BLaER1 (cell line): Measurements from ENCODE around the gene ALKBH7.
"Not testable (repeated sequence)": the region's sequence is repeated elsewhere in the genome, so short reads cannot be mapped to it uniquely, and the experiment has no call there.

Experiments
- H3K27ac ChIP-seq: shearing (Covaris generic); formaldehyde crosslinking; 2 replicates; pipeline ENCODE4 v1.8.1; 2022
- H3K27me3 ChIP-seq: shearing (Covaris generic); formaldehyde crosslinking; 2 replicates; pipeline ENCODE4 v1.8.1; 2022
- H3K36me3 ChIP-seq: shearing (Covaris generic); formaldehyde crosslinking; 2 replicates; pipeline ENCODE4 v1.8.1; 2022
- H3K4me1 ChIP-seq: shearing (Covaris generic); formaldehyde crosslinking; 2 replicates; pipeline ENCODE4 v1.8.1; 2022
- H3K4me2 ChIP-seq: shearing (Covaris generic); formaldehyde crosslinking; 2 replicates; pipeline ENCODE4 v1.8.1; 2022
- H3K4me3 ChIP-seq: shearing (Covaris generic); formaldehyde crosslinking; 2 replicates; pipeline ENCODE4 v1.8.1; 2022
- H3K9ac ChIP-seq: shearing (Covaris generic); formaldehyde crosslinking; 2 replicates; pipeline ENCODE4 v1.8.1; 2022
- H3K9me3 ChIP-seq: shearing (Covaris generic); formaldehyde crosslinking; 2 replicates; pipeline ENCODE4 v1.8.1; 2022
- H4K20me1 ChIP-seq: shearing (Covaris generic); formaldehyde crosslinking; 2 replicates; pipeline ENCODE4 v1.8.1; 2022
- Cebpa-rat ChIP-seq: shearing (Covaris generic); IDR thresholded peaks from 2 replicates; pipeline ENCODE4 v1.8.1; 2022

Gene ALKBH7, protein sequence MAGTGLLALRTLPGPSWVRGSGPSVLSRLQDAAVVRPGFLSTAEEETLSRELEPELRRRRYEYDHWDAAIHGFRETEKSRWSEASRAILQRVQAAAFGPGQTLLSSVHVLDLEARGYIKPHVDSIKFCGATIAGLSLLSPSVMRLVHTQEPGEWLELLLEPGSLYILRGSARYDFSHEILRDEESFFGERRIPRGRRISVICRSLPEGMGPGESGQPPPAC

DNA sequence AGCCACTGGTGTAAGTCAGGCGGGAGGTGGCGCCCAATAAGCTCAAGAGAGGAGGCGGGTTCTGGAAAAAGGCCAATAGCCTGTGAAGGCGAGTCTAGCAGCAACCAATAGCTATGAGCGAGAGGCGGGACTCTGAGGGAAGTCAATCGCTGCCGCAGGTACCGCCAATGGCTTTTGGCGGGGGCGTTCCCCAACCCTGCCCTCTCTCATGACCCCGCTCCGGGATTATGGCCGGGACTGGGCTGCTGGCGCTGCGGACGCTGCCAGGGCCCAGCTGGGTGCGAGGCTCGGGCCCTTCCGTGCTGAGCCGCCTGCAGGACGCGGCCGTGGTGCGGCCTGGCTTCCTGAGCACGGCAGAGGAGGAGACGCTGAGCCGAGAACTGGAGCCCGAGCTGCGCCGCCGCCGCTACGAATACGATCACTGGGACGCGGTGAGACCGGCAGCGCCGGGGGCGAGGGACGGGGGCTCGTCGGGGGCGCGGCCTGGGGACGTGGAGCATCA, at the start of gene ALKBH7:
Gene ALKBH7 (plus strand): TSS at position 201 of the 502 bp plus-strand sequence. CDS start 27 bp downstream, at position 228.
- H3K9ac ChIP-seq, result peak within 1 kb of the TSS; percentile 88
- H3K4me2 ChIP-seq, result peak within 1 kb of the TSS; percentile 89
- peaks cover 52% of the 10 kb centered on the region for H3K36me3 ChIP-seq
- H3K4me1 ChIP-seq, result peaks cover 14% of the 10 kb centered on the region
- H4K20me1 ChIP-seq, result peaks cover 9% of the 10 kb centered on the region; the same call in 1 of the 2 replicates
- H3K27ac ChIP-seq, result peak within 1 kb of the TSS; percentile 86
- TF ChIP-seq Cebpa-rat, result no peak
- no peaks in the 10 kb centered on the region for H3K27me3 ChIP-seq
- peak within 1 kb of the TSS; percentile 83 for H3K4me3 ChIP-seq
- no peaks in the 10 kb centered on the region for H3K9me3 ChIP-seq

DNA sequence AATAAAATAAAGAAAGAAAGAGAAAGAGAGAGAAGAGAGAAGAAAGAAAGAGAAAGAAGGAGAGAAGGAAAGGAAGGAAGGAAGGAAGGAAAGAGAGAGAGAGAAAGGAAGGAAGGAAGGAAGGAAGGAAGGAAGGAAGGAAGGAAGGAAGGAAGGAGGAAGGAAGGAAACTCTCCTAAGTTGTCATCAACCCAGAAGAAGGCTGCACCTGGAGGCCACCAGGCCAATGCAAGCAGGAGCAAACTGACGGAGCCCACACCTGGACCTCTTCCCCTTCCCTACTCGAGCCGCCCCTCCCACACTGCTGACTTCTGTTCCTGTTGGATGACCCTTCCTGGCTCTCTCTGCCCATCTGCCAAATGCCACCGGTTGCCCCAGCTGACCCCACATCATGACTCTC, 47.8 kb upstream of the ALKBH7 start:
- Histone ChIP-seq H3K4me1 (peaks cover 7% of the 10 kb centered on the region), H3K27ac (peak overlapping the region; percentile 35; the same call in 1 of the 2 replicates)
- no peak for TF ChIP-seq Cebpa-rat

DNA sequence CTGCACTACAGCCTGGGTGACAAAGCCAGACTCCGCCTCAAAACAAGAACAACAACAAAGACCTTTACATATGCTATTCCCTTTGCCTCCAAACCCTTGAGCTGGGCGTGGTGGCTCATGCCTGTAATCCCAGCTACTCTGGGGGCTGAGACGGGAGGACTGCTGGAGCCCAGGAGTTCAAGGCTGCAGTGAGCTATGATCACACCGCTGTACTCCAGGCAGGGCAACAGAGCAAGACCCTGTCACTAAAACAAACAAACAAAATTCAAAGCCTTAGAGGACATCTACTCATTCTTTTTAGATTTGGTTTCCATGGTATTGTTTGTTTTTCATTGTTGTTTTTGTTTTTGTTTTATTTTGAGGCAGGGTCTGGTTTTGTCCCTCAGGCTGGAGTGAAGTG, 47.0 kb upstream of the ALKBH7 start:
- peaks cover 12% of the 10 kb centered on the region; the same call in 1 of the 2 replicates for H3K9me3 ChIP-seq
- H4K20me1 ChIP-seq, result no peaks in the 10 kb centered on the region
- peaks cover 7% of the 10 kb centered on the region for H3K4me1 ChIP-seq
- no peak overlapping the region for H3K9ac ChIP-seq
- TF ChIP-seq Cebpa-rat, result no peak
- H3K27ac ChIP-seq, result no peak overlapping the region
- no peak overlapping the region for H3K4me3 ChIP-seq
- H3K4me2 ChIP-seq, result no peak overlapping the region
- H3K36me3 ChIP-seq, result no peaks in the 10 kb centered on the region
- no peaks in the 10 kb centered on the region for H3K27me3 ChIP-seq

More for the DNA sequence above, 47.8 kb upstream of the ALKBH7 start:
- no peaks in the 10 kb centered on the region for H4K20me1 ChIP-seq
- 0 out of 2 replicates have a peak overlapping the region, but pooled peaks have one; percentile 3 for H3K4me2 ChIP-seq
- H3K4me3 ChIP-seq, result no peak overlapping the region
- H3K36me3 ChIP-seq, result no peaks in the 10 kb centered on the region
- H3K9ac ChIP-seq, result no peak overlapping the region
- no peaks in the 10 kb centered on the region for H3K27me3 ChIP-seq
- H3K9me3 ChIP-seq, result peaks cover 12% of the 10 kb centered on the region; the same call in 1 of the 2 replicates

DNA sequence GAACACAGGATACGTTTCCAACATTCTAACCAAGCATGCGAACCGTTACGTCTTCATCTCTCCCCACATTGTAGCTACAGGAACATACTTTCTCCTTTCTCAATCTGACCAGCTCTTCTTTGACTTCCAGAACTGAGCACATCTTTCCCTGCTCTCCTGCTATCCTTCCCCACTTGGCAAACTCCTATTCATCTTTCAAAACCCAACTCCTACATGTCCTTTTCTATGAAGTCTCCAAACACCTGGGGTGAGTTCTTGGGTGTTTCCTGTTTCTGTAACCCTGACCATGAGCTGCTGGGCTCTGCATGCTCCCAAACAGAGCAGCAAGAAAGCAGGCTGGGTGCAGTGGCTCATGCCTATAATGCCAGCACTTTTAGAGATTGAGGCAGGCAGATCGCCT, 45.8 kb upstream of the ALKBH7 start:
- no peak overlapping the region for H3K9ac ChIP-seq
- H3K27me3 ChIP-seq, result no peaks in the 10 kb centered on the region

DNA sequence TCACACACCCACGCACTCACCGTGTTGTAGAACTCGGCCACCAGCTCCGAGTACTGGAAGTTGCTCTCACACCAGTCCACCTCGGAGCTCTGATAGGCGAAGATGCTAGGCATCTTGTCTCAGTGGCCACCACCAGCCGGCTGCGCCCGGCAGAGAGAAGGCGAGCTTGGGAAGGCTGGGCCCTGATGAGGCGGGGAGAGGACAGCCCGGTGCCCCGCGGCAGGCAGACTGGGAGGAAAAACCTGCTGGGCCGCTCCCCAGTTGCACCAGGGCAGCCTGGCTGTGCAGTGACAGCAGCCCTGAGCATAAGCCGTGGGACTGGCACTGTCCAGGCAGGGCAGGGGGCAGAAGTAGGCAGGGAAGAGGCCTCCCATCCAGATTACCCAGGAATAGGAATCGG, 39.2 kb upstream of the ALKBH7 start, which contains the start of gene ACER1:
Gene ACER1 (minus strand): TSS at position 174 of the 400 bp plus-strand sequence. CDS start 61 bp downstream, at position 113.
- H3K36me3 ChIP-seq, result no peaks in the 10 kb centered on the region
- H3K4me2 ChIP-seq, result no peak within 1 kb of the TSS
- no peak within 1 kb of the TSS for H3K4me3 ChIP-seq
- H4K20me1 ChIP-seq, result no peaks in the 10 kb centered on the region
- no peaks in the 10 kb centered on the region for H3K9me3 ChIP-seq
- no peak for TF ChIP-seq Cebpa-rat
- H3K27me3 ChIP-seq, result no peaks in the 10 kb centered on the region
- no peak within 1 kb of the TSS for H3K27ac ChIP-seq
- no peak within 1 kb of the TSS for H3K9ac ChIP-seq
- H3K4me1 ChIP-seq, result no peaks in the 10 kb centered on the region

More for the DNA sequence above, 45.8 kb upstream of the ALKBH7 start:
- H3K4me1 ChIP-seq, result peaks cover 7% of the 10 kb centered on the region
- H3K36me3 ChIP-seq, result no peaks in the 10 kb centered on the region
- H3K4me3 ChIP-seq, result no peak overlapping the region
- H3K9me3 ChIP-seq, result peaks cover 12% of the 10 kb centered on the region; the same call in 1 of the 2 replicates
- TF ChIP-seq Cebpa-rat, result no peak
- no peak overlapping the region for H3K27ac ChIP-seq
- H4K20me1 ChIP-seq, result no peaks in the 10 kb centered on the region
- no peak overlapping the region for H3K4me2 ChIP-seq

DNA sequence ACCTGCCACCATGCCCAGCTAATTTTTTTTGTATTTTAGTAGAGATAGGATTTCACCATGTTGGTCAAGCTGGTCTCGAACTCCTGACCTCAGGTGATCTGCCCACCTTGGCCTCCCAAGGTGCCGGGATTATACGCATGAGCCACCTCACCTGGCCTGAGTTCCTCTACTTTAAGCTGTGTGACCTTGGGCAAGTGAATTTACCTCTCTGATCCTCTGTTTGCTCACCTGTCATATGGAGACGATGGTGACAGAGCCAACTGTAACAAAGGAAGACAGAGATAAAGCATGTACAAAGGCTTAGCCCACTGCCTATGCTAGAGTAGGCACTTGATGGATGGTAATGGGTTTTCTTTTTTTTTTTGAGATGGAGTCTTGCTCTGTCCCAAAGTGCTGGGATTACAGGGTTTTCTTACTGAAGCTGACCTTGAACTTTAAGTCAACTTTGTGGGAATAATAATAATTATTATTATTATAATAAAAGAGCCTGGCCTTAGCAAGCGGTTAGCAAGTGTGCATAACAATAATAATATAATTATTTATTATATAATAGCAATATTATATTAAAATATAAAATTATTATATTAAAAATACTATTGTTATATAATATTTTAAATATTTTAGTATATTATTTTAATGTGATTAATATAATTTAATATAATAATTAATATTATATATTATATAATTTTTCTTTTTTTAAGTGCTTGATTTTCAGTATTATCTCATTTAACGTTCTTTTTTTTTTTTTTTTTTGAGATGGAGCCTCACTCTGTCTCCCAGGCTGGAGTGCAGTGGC, 37.9 kb upstream of the ALKBH7 start:
- Histone ChIP-seq H4K20me1 (no peaks in the 10 kb centered on the region), H3K4me1 (no peaks in the 10 kb centered on the region; the same call in 1 of the 2 replicates), H3K27me3 (no peaks in the 10 kb centered on the region), H3K4me2 (no peak overlapping the region), H3K9ac (no peak overlapping the region), H3K4me3 (no peak overlapping the region), H3K36me3 (no peaks in the 10 kb centered on the region), H3K27ac (no peak overlapping the region), H3K9me3 (no peaks in the 10 kb centered on the region)
- TF ChIP-seq Cebpa-rat, result no peak

DNA sequence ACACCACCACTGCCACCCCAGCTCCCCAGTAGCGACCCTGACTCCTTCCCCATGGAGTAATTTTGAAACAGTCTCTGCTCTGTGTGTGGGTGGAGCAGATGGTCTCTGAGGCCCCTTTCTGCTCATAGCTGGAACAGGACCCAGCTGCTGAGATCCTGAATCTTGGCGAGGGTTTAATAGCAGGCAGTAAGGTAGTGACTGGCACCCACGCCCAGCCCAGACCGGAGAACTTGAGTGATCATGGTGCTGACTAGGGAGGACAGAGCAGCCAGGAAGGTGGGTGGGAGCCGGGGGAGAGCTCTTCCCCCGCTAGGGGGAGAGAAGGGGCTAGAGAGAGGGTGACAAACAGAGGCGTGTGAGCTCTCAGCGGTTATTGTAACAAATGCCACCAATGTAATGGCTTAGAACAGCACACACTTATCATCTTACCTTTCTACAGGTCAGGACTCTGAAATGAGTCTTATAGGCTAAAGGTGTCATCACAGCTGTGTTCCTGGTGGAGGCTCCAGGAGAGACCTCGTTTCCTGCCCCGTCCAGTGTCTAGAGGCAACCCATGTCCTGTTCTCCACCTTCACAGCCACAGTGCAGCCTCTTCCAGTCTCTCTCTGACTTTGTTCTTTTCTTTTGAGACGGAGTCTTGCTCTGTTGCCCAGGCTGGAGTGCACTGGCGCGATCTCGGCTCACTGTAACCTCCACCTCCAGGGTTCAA, 31.9 kb upstream of the ALKBH7 start:
- Histone ChIP-seq H3K27ac (peak overlapping the region; percentile 60), H3K27me3 (no peaks in the 10 kb centered on the region), H3K36me3 (no peaks in the 10 kb centered on the region), H3K9ac (no peak overlapping the region), H3K4me2 (peak overlapping the region; percentile 62), H3K9me3 (peaks cover 11% of the 10 kb centered on the region), H3K4me1 (peaks cover 14% of the 10 kb centered on the region), H3K4me3 (no peak overlapping the region), H4K20me1 (no peaks in the 10 kb centered on the region)
- TF ChIP-seq Cebpa-rat, result no peak

DNA sequence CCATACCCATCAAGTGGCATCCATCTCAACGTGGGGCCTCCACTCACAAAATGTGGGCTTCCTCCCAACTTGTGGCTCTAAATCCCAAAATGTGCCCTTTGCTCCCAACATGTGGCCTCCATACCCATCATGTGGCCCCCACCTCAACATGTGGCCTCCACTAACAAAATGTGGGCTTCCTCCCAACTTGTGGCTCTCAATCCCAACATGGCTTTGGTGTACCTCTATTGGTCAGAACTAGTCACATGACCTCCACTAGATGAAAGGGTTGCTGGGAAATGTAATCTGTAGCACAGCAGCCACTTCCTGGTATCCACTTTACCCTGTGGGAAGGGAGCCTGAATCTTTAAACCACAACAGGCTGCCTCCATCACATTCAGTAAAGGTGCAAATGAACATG, 29.1 kb upstream of the ALKBH7 start:
- H3K27ac ChIP-seq, result no peak overlapping the region
- H3K36me3 ChIP-seq, result no peaks in the 10 kb centered on the region
- no peak overlapping the region for H3K4me3 ChIP-seq
- no peak overlapping the region for H3K4me2 ChIP-seq
- H3K4me1 ChIP-seq, result peaks cover 14% of the 10 kb centered on the region
- H3K9me3 ChIP-seq, result peaks cover 11% of the 10 kb centered on the region
- H3K27me3 ChIP-seq, result no peaks in the 10 kb centered on the region
- no peak overlapping the region for H3K9ac ChIP-seq
- no peak for TF ChIP-seq Cebpa-rat
- no peaks in the 10 kb centered on the region for H4K20me1 ChIP-seq

DNA sequence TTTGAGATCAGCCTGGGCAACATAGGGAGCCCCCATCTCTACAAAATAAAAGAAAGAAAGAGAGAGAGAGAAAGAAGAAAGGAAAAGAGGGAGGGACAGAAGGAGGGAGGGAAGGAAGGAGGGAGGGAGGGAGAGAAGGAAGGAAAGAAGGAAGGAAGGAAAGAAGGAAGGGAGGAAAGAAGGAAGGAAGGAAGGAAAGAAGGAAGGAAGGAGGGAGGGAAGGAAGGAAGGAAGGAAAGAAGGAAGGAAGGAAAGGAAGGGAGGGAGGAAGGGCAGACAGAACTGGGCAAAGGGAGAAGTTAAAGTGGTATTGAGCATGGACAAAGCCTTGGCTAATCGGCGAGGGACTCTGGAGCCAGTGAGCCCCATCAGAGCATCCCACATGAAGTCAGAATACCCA, 23.3 kb upstream of the ALKBH7 start:
- H4K20me1 ChIP-seq, H3K4me2 ChIP-seq, H3K36me3 ChIP-seq, H3K27ac ChIP-seq, H3K4me3 ChIP-seq, H3K27me3 ChIP-seq, H3K9me3 ChIP-seq, H3K4me1 ChIP-seq, H3K9ac ChIP-seq: not testable (repeated sequence)
